Smooth muscle cell (in vitro differentiated cells): ENCODE results near the gene KIFBP. TPM values are rescaled to one million over a fixed set of nuclear protein-coding genes. Genes with fewer than 3 reads are reported as not detected.
"Not testable (repeated sequence)": the region's sequence is repeated elsewhere in the genome, so short reads cannot be mapped to it uniquely, and the experiment has no call there.

Experiments used
- DNase-seq: peaks from one replicate; lab custom pipeline; 2025; ENCODE audit not compliant: unreplicated experiment; lab: John Stamatoyannopoulos, UW
- H2AFZ ChIP-seq: fragments of 200-600 bp; sonication (generic); 2 replicates; pipeline ENCODE4 v1.6.0; 2016; ENCODE audit warnings: antibody characterized with exemption, low read depth, mild to moderate bottlenecking
- H3F3A ChIP-seq: fragments of 200-600 bp; sonication (generic); 2 replicates; pipeline ENCODE4 v1.6.0; 2017; ENCODE audit warnings: antibody characterized with exemption, low read depth
- H3K27ac ChIP-seq: fragments of 200-600 bp; sonication (generic); 2 replicates; pipeline ENCODE4 v1.5.1; 2016; ENCODE audit warnings: low read depth, mild to moderate bottlenecking
- H3K27me3 ChIP-seq: fragments of 200-600 bp; sonication (generic); 2 replicates; pipeline ENCODE4 v1.6.1; 2016; ENCODE audit warnings: low read depth, mild to moderate bottlenecking
- H3K36me3 ChIP-seq: fragments of 200-600 bp; sonication (generic); 2 replicates; pipeline ENCODE4 v1.5.1; 2016; ENCODE audit warnings: low read depth
- H3K4me1 ChIP-seq: fragments of 200-600 bp; sonication (generic); 2 replicates; pipeline ENCODE4 v1.5.1; 2016; ENCODE audit warnings: low read depth
- H3K4me2 ChIP-seq: fragments of 200-600 bp; sonication (generic); 2 replicates; pipeline ENCODE4 v1.6.0; 2016; ENCODE audit warnings: mild to moderate bottlenecking
- H3K4me3 ChIP-seq: fragments of 200-600 bp; sonication (generic); 2 replicates; pipeline ENCODE4 v1.5.1; 2016; ENCODE audit warnings: mild to moderate bottlenecking
- H3K79me2 ChIP-seq: fragments of 200-600 bp; sonication (generic); 2 replicates; pipeline ENCODE4 v1.6.0; 2016; ENCODE audit warnings: low read depth, mild to moderate bottlenecking
- H3K9ac ChIP-seq: fragments of 200-600 bp; sonication (generic); 2 replicates; pipeline ENCODE4 v1.6.0; 2016; ENCODE audit warnings: low read depth
- H3K9me3 ChIP-seq: fragments of 200-600 bp; sonication (generic); replicated peaks from 2 replicates; pipeline ENCODE4 v1.5.1; 2016; ENCODE audit warnings: low read depth
- H4K20me1 ChIP-seq: fragments of 200-600 bp; sonication (generic); 2 replicates; pipeline ENCODE4 v1.6.0; 2016; ENCODE audit warnings: low read depth
- CTCF ChIP-seq: fragments of 200-600 bp; sonication (generic); IDR thresholded peaks from 2 replicates; pipeline ENCODE4 v1.5.1; 2017; ENCODE audit warnings: borderline replicate concordance, mild to moderate bottlenecking, antibody characterized with exemption; ENCODE audit not compliant: insufficient read depth, poor library complexity, severe bottlenecking
- WGBS: methylation state at CpG from one replicate; pipeline ENCODE4 v1.1.7; 2016; ENCODE audit warnings: low lambda C conversion rate; 5-methylcytosine and 5-hydroxymethylcytosine counted together
- polyA plus RNA-seq: library from polyadenylated mRNA; unstranded; fragments of >200 nt; fragmentation: Nextera tagmentation; extraction: Ambion mirVana; gene quantifications from 2 replicates; pipeline ENCODE4 v1.2.1, GENCODE V29; 2016
- total RNA-seq: library from RNA; depleted of rRNA; stranded (reverse); fragments of >200 nt; gene quantifications from 2 replicates; pipeline ENCODE4 v1.2.3, GENCODE V29; 2014

Gene KIFBP
- total and polyA plus RNA-seq, 2 experiments from 2014 or later: 37.6 to 55.1 TPM

GRCh38 chr10:68973975-68974374, 14.6 kb upstream of the KIFBP start:
- peaks cover 3% of the 10 kb centered on the region for H3F3A ChIP-seq
- H3K4me2 ChIP-seq: no peak overlapping the region
- 90% methylated on average over 5 of the region's 5 CpGs for WGBS
- H2AFZ ChIP-seq: no peak overlapping the region
- no peak overlapping the region for H3K9ac ChIP-seq
- no peaks in the 10 kb centered on the region for H3K4me1 ChIP-seq
- H3K27me3 ChIP-seq: no peaks in the 10 kb centered on the region
- peaks cover 47% of the 10 kb centered on the region for H3K36me3 ChIP-seq
- no peaks in the 10 kb centered on the region for H4K20me1 ChIP-seq
- TF ChIP-seq CTCF: no peak
- no peak overlapping the region for H3K4me3 ChIP-seq
- DNase-seq: no peak
- H3K79me2 ChIP-seq: peaks cover 5% of the 10 kb centered on the region
- H3K27ac ChIP-seq: no peak overlapping the region
- H3K9me3 ChIP-seq: no peaks in the 10 kb centered on the region

GRCh38 chr10:68975936-68976473, 12.6 kb upstream of the KIFBP start:
- not testable (repeated sequence) for H3K79me2 ChIP-seq, H3K27me3 ChIP-seq, H2AFZ ChIP-seq, DNase-seq, H3K4me1 ChIP-seq, H3F3A ChIP-seq, H4K20me1 ChIP-seq, H3K9ac ChIP-seq, H3K9me3 ChIP-seq, H3K4me3 ChIP-seq, H3K27ac ChIP-seq, H3K4me2 ChIP-seq
- 100% methylated on average over 5 of the region's 5 CpGs for WGBS
- H3K36me3 ChIP-seq: peaks cover 60% of the 10 kb centered on the region

- not testable (repeated sequence) for H3K79me2 ChIP-seq, H3K4me3 ChIP-seq, H3K9ac ChIP-seq, H4K20me1 ChIP-seq, DNase-seq, H2AFZ ChIP-seq, H3K27me3 ChIP-seq, H3K4me1 ChIP-seq, H3F3A ChIP-seq, H3K27ac ChIP-seq, H3K4me2 ChIP-seq, H3K9me3 ChIP-seq
- 93% methylated on average over 6 of the region's 6 CpGs for WGBS
- H3K36me3 ChIP-seq: peaks cover 51% of the 10 kb centered on the region
These were observed 8.9 kb upstream of the KIFBP start for GRCh38 chr10:68979738-68980137.

- Histone ChIP-seq H3K79me2 (peaks cover 5% of the 10 kb centered on the region), H3K36me3 (peaks cover 51% of the 10 kb centered on the region), H4K20me1 (no peaks in the 10 kb centered on the region), H3K4me2 (no peak overlapping the region), H2AFZ (no peak overlapping the region), H3K4me1 (no peaks in the 10 kb centered on the region), H3K4me3 (no peak overlapping the region), H3F3A (peaks cover 7% of the 10 kb centered on the region), H3K27ac (no peak overlapping the region), H3K9me3 (no peaks in the 10 kb centered on the region), H3K9ac (no peak overlapping the region), H3K27me3 (no peaks in the 10 kb centered on the region)
- WGBS: 93% methylated on average over 1 of the region's 1 CpG
- peak; percentile 23 for TF ChIP-seq CTCF
- DNase-seq: no peak
These were observed 7.5 kb upstream of the KIFBP start for GRCh38 chr10:68981074-68981473.

- Histone ChIP-seq H4K20me1 (no peaks in the 10 kb centered on the region), H3K36me3 (peaks cover 47% of the 10 kb centered on the region), H3K9ac (no peak overlapping the region), H3F3A (peaks cover 7% of the 10 kb centered on the region), H3K4me2 (no peak overlapping the region), H3K4me1 (no peaks in the 10 kb centered on the region), H3K79me2 (no peaks in the 10 kb centered on the region), H3K27ac (no peak overlapping the region), H3K9me3 (no peaks in the 10 kb centered on the region), H2AFZ (no peak overlapping the region), H3K27me3 (no peaks in the 10 kb centered on the region), H3K4me3 (no peak overlapping the region)
- no peak for TF ChIP-seq CTCF
- 97% methylated on average over 11 of the region's 11 CpGs for WGBS
- no peak for DNase-seq
These were observed 6.2 kb upstream of the KIFBP start for GRCh38 chr10:68982389-68982788.
